Measurements from ENCODE around the gene GLI2. TPM values are rescaled to one million over a fixed set of nuclear protein-coding genes. Genes with fewer than 3 reads are reported as not detected.
A peak's percentile ranks its signal among the peaks of the same experiment; 100 is the strongest.

Gene GLI2
- total and polyA plus RNA-seq, 2 of the 13 experiments (the other 11 are each of a cell fraction or from before 2014, with no cell fraction given), result not detected

GRCh38 chr2:120763931-120764330 is 28.3 kb downstream of the GLI2 start:
- CTCF ChIA-PET (ENCODE audit: low intra/inter-chr PET ratio, low total read pairs), result no interaction called here
- no TSS peak for BruUV-seq (replicated peaks)
- peaks cover 13 to 91% of the 10 kb centered on the region in 2 experiments; a peak in 4 of 5 replicates for H3K27me3 ChIP-seq (ENCODE audit: control insufficient read depth in 1 of 2, insufficient read depth in 2 of 2, low read length in 2 of 2)
- no peak for FAIRE-seq
- H3K36me3 ChIP-seq (replicated peaks in 1 of 2; ENCODE audit: control insufficient read depth in 1 of 2, insufficient read depth in 2 of 2, low read length in 2 of 2), result no peaks in the 10 kb centered on the region
- no peak overlapping the region for H3K4me3 ChIP-seq (replicated peaks in 1 of 3; ENCODE audit: insufficient read depth in 1 of 3, low read depth in 2 of 3, low read length in 3 of 3)
- in situ Hi-C loops (cut with HindIII; ENCODE audit: extremely low pct_ligation_motif_present, low pct_unique_long_range_greater_than_20kb), result no loop called here
- H3K27ac ChIP-seq (ENCODE audit: extremely low read length, insufficient read depth, low read length), result no peak overlapping the region
- no peak overlapping the region for H3K9ac ChIP-seq (ENCODE audit: insufficient read depth, low read depth, low read length)
- H3K4me1 ChIP-seq (ENCODE audit: insufficient read depth, low read length), result no peaks in the 10 kb centered on the region
- TF ChIP-seq ELK4 (CRISPR knock-in tag; IDR thresholded peaks at IDR 0.05; ENCODE audit: borderline replicate concordance) (no peak), SP4 (CRISPR knock-in tag; IDR thresholded peaks at IDR 0.05) (no peak), ZNF781 (CRISPR knock-in tag; IDR thresholded peaks at IDR 0.05; ENCODE audit: borderline replicate concordance, not compliant biosample characterization) (no peak)
- TF ChIP-seq, protein P1, sequence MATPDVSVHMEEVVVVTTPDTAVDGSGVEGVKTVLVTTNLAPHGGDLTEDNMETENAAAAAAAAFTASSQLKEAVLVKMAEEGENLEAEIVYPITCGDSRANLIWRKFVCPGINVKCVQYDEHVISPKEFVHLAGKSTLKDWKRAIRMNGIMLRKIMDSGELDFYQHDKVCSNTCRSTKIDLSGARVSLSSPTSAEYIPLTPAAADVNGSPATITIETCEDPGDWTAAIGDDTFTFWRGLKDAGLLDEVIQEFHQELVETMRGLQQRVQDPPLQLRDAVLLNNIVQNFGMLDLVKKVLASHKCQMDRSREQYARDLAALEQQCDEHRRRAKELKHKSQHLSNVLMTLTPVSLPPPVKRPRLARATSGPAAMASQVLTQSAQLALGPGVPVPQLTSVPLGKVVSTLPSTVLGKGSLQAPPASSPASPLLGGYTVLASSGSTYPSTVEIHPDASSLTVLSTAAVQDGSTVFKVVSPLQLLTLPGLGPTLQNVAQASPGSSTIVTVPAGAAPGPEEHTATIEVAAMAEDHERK (CRISPR knock-in tag; IDR thresholded peaks at IDR 0.05; ENCODE audit: low read depth), result no peak
- WGBS (ENCODE audit: low lambda C conversion rate), result 39% methylated on average over 4 of the region's 10 CpGs
- ATAC-seq, result no peak
- no peaks in the 10 kb centered on the region for H3K79me2 ChIP-seq (ENCODE audit: insufficient read depth, low read length)
- no peak overlapping the region for H2AFZ ChIP-seq (ENCODE audit: low read length)
- no peaks in the 10 kb centered on the region for H4K20me1 ChIP-seq (ENCODE audit: insufficient read depth, low read length)
- no peak overlapping the region for H3K4me2 ChIP-seq (ENCODE audit: low read depth, low read length)
- DNase-seq (ENCODE audit: low spot score), result no peak
- POLR2A ChIA-PET, result no interaction called here
- intact Hi-C loops (cut with micrococcal nuclease; ENCODE audit: unreplicated experiment), result no loop called here
- no peaks in the 10 kb centered on the region for H3K9me3 ChIP-seq (ENCODE audit: low read length)

DNA sequence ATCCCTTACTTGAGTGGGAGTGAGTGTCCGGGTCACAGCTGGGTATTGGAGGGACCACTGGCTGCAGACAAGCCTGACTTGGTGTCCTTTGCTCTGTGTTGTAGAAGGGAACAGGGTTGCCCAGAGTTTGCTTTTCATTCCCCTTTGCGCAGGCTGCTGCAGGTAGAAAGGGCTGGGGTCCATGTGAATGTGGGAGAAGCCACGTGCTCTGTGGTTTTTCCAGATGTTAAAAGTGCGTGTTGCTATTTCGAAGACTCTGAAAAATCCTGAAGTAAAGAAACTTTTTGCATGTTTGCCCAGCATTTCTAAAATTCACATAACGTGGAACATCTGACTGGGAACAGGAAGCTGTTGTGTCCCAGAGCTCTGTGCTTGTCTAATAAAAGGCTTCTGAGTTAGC is 28.8 kb downstream of the GLI2 start:
- H3K27ac ChIP-seq (ENCODE audit: extremely low read length, insufficient read depth, low read length), result no peak overlapping the region
- H3K9me3 ChIP-seq (ENCODE audit: low read length), result no peaks in the 10 kb centered on the region
- H3K79me2 ChIP-seq (ENCODE audit: insufficient read depth, low read length), result no peaks in the 10 kb centered on the region
- in situ Hi-C loops (cut with HindIII; ENCODE audit: extremely low pct_ligation_motif_present, low pct_unique_long_range_greater_than_20kb), result no loop called here
- H3K4me2 ChIP-seq (ENCODE audit: low read depth, low read length), result no peak overlapping the region
- H4K20me1 ChIP-seq (ENCODE audit: insufficient read depth, low read length), result no peaks in the 10 kb centered on the region
- intact Hi-C loops (cut with micrococcal nuclease; ENCODE audit: unreplicated experiment), result no loop called here
- WGBS (ENCODE audit: low lambda C conversion rate), result 29% methylated on average over 6 of the region's 6 CpGs
- POLR2A ChIA-PET, result no interaction called here
- no peaks in the 10 kb centered on the region for H3K36me3 ChIP-seq (replicated peaks in 1 of 2; ENCODE audit: control insufficient read depth in 1 of 2, insufficient read depth in 2 of 2, low read length in 2 of 2)
- FAIRE-seq (no peak), ATAC-seq (no peak), DNase-seq (ENCODE audit: low spot score) (no peak)
- no peaks in the 10 kb centered on the region for H3K4me1 ChIP-seq (ENCODE audit: insufficient read depth, low read length)
- no peak overlapping the region for H2AFZ ChIP-seq (ENCODE audit: low read length)
- no peak overlapping the region for H3K4me3 ChIP-seq (replicated peaks in 1 of 3; ENCODE audit: insufficient read depth in 1 of 3, low read depth in 2 of 3, low read length in 3 of 3)
- peaks cover 13 to 91% of the 10 kb centered on the region in 2 experiments; a peak in 4 of 5 replicates for H3K27me3 ChIP-seq (ENCODE audit: control insufficient read depth in 1 of 2, insufficient read depth in 2 of 2, low read length in 2 of 2)
- no peak for TF ChIP-seq LBX2 (CRISPR knock-in tag; IDR thresholded peaks at IDR 0.05; ENCODE audit: borderline replicate concordance)
- TF ChIP-seq MNT (IDR thresholded peaks at IDR 0.05), result peak; percentile 95
- TF ChIP-seq ZNF234 (CRISPR knock-in tag; conservative IDR thresholded peaks at IDR 0.05), result no peak
- CTCF ChIA-PET (ENCODE audit: low intra/inter-chr PET ratio, low total read pairs), result no interaction called here
- no peak overlapping the region for H3K9ac ChIP-seq (ENCODE audit: insufficient read depth, low read depth, low read length)
- no TSS peak for BruUV-seq (replicated peaks)
